ENCODE data around the gene MAS1.
"Not testable (repeated sequence)": the region's sequence is repeated elsewhere in the genome, so short reads cannot be mapped to it uniquely, and the experiment has no call there.

MAS1 gene

GRCh38 chr6:159915397-159915796 is 24.6 kb downstream of the MAS1 start:
- no peak for DNase-seq (ENCODE audit: low spot score)
- no peak for TF ChIP-seq CTCF (IDR thresholded peaks at IDR 0.05; ENCODE audit: extremely low read depth, missing control alignments)

- DNase-seq (ENCODE audit: low spot score): no peak
- no peak for TF ChIP-seq CTCF (IDR thresholded peaks at IDR 0.05; ENCODE audit: extremely low read depth, missing control alignments)
These were observed 25.4 kb downstream of the MAS1 start for GRCh38 chr6:159916237-159916636.

DNA sequence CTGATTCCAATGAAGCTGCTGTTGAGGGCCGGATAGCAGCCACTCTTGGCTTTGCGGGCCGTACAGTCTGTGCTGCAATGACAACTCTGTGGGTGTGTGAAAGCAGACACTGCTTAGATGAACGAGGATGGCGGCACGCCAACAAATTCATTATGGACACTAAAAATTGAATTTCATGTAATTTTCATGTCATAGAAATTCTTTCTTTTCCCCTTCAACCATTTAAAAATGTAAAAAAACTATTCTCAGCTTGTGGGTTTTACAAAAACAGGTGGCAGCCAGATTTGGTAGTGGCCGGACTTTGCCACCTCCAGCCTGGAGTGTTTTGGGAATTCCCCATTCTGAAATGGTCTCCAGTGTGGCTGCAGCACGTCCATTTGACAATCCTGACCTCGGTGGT is 26.0 kb downstream of the MAS1 start:
- TF ChIP-seq CTCF (IDR thresholded peaks at IDR 0.05; ENCODE audit: extremely low read depth, missing control alignments): no peak
- DNase-seq (ENCODE audit: low spot score): no peak

GRCh38 chr6:159919011-159919511 is 28.3 kb downstream of the MAS1 start:
- TF ChIP-seq CTCF (IDR thresholded peaks at IDR 0.05; ENCODE audit: extremely low read depth, missing control alignments): no peak
- no peak for DNase-seq (ENCODE audit: low spot score)

GRCh38 chr6:159919800-159920199 is 29.0 kb downstream of the MAS1 start:
- no peak for TF ChIP-seq CTCF (IDR thresholded peaks at IDR 0.05; ENCODE audit: extremely low read depth, missing control alignments)
- DNase-seq (ENCODE audit: low spot score): no peak

- not testable (repeated sequence) for DNase-seq (ENCODE audit: low spot score)
These were observed 33.4 kb downstream of the MAS1 start for GRCh38 chr6:159924150-159924549.

DNA sequence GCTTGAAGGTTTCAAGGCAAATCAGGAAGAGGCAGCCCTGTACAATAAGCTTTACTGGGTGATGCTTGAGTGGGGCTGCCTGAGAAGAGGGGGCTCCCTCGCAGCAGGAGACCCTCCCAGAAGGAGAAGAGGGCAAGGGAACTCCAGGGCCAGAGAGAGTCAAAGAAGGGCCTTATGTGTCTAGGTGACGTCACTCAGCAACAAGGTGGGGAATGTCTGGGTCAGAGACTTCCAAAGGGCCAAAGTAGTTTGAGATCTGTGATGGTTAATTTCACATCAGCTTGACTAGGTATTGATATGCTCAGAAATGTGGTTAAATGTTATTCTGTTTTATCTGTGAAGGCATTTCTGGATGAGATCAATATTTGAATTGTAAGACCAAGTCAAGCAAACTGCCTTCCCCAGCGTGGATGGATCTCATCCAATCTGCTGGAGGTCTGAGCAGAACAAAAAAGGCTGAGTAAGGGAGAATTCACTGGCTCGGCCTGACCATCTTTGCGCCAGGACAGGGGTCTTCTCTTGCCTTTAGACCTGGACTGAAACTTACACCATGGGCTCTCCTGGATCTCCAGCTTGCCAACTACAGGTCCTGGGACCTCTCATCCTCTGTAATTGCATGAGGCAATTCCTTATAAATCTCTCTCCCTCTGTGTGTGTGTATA is 35.9 kb downstream of the MAS1 start:
- no peak for DNase-seq (ENCODE audit: low spot score)

More for the DNA sequence above, 35.9 kb downstream of the MAS1 start:
- no peak for TF ChIP-seq CTCF (IDR thresholded peaks at IDR 0.05; ENCODE audit: extremely low read depth, missing control alignments)

All from GM20000 (cell line).